Astrocyte of the cerebellum (primary cell): Measurements from ENCODE around the gene IKZF3.
"Not testable (repeated sequence)": the region's sequence is repeated elsewhere in the genome, so short reads cannot be mapped to it uniquely, and the experiment has no call there.

ENCODE experiments used
- DNase-seq: peaks from one replicate; pipeline ENCODE4 v3.0.0-alpha.2; 2011; ENCODE audit warnings: low read depth
- H3K4me3 ChIP-seq: 2 replicates; pipeline ENCODE4 v1.5.1; 2011; ENCODE audit warnings: mild to moderate bottlenecking, low read depth, low read length, moderate library complexity
- in situ Hi-C: cut with HindIII; loops from 2 replicates; pipeline ENCODE4 v1.10.0; 2017; ENCODE audit warnings: low sequenced_read_pairs
- TF ChIP-seq, protein P1 (sequence below): IDR thresholded peaks from 2 replicates; pipeline ENCODE4 v1.5.1; 2012; ENCODE audit warnings: low read length, low read depth, moderate library complexity, mild to moderate bottlenecking; ENCODE audit errors: missing control alignments

Gene IKZF3

DNA sequence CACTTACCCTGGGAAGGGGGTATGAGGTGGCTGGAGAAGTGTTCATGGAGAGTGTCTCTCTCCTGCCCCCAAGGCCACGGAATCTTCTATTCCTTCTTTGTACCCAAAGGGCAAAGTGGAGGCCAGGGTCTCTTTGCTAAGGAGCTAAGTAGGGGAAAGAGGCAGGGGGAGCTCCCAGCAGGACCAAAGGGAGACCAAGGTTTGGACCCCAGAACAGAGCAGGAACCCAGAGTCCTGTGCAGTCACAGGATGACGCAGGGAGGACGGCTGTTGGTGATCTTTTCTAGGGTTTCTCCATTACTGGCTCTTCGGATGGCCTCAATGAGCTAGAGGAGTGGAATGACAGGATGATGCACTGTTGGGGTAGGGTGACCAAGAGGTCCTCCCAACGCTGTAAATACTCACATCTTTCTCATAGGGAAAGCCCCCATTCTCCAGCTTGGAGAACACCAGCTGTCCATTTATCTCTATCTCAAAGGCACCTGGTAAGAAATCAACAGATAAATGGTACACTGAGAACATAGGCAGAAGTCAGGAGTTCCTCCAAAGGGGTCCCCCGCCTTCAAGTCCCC lies 134.7 kb downstream of the IKZF3 start:
- no peak for DNase-seq
- in situ Hi-C loops = no loop called here
- TF ChIP-seq, protein P1, sequence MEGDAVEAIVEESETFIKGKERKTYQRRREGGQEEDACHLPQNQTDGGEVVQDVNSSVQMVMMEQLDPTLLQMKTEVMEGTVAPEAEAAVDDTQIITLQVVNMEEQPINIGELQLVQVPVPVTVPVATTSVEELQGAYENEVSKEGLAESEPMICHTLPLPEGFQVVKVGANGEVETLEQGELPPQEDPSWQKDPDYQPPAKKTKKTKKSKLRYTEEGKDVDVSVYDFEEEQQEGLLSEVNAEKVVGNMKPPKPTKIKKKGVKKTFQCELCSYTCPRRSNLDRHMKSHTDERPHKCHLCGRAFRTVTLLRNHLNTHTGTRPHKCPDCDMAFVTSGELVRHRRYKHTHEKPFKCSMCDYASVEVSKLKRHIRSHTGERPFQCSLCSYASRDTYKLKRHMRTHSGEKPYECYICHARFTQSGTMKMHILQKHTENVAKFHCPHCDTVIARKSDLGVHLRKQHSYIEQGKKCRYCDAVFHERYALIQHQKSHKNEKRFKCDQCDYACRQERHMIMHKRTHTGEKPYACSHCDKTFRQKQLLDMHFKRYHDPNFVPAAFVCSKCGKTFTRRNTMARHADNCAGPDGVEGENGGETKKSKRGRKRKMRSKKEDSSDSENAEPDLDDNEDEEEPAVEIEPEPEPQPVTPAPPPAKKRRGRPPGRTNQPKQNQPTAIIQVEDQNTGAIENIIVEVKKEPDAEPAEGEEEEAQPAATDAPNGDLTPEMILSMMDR = no peak
- H3K4me3 ChIP-seq = peak overlapping the region; percentile 81

DNA sequence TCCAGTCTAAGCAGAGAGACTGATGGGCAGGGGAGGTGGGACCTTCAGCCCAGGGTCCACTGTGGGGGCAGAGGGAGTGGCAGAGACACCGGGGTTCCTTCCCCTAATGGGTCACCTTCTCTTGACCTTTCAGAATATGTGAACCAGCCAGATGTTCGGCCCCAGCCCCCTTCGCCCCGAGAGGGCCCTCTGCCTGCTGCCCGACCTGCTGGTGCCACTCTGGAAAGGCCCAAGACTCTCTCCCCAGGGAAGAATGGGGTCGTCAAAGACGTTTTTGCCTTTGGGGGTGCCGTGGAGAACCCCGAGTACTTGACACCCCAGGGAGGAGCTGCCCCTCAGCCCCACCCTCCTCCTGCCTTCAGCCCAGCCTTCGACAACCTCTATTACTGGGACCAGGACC lies 136.6 kb downstream of the IKZF3 start:
- H3K4me3 ChIP-seq = no peak overlapping the region
- in situ Hi-C loops = no loop called here
- TF ChIP-seq, protein P1 = no peak
- DNase-seq = no peak

DNA sequence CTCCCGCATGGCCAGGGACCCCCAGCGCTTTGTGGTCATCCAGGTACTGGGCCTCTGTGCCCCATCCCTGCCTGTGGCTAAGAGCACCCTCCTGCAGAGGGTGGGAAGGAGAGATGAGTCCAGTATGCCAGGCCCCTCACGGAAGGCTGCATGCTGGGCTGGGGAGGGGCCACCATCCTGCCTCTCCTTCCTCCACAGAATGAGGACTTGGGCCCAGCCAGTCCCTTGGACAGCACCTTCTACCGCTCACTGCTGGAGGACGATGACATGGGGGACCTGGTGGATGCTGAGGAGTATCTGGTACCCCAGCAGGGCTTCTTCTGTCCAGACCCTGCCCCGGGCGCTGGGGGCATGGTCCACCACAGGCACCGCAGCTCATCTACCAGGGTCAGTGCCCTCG lies 137.5 kb downstream of the IKZF3 start:
- H3K4me3 ChIP-seq = no peak overlapping the region
- DNase-seq = no peak
- in situ Hi-C loops = no loop called here
- TF ChIP-seq, protein P1 = no peak

DNA sequence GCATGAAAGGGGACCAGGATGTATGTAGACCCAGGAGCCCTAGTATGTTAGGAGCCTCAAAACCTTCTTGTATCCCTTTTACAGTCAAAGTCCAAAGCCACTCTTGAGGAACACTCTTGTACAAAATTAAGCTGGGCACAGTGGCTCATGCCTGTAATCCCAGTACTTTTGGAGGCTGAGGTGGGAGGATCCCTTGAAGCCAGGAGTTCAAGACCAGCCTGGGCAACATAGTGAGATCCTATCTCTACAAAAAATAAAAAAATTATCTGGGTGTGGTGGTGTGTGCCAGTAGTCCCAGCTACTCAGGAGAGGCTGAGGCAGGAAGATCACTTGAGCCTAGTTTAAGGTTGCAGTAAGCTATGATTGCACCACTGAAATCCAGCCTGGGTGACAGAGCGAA lies 138.2 kb downstream of the IKZF3 start:
- H3K4me3 ChIP-seq, in situ Hi-C loops, DNase-seq: not testable (repeated sequence)

DNA sequence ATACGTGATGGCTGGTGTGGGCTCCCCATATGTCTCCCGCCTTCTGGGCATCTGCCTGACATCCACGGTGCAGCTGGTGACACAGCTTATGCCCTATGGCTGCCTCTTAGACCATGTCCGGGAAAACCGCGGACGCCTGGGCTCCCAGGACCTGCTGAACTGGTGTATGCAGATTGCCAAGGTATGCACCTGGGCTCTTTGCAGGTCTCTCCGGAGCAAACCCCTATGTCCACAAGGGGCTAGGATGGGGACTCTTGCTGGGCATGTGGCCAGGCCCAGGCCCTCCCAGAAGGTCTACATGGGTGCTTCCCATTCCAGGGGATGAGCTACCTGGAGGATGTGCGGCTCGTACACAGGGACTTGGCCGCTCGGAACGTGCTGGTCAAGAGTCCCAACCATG lies 139.4 kb downstream of the IKZF3 start:
- TF ChIP-seq, protein P1 = no peak
- in situ Hi-C loops = no loop called here
- no peak overlapping the region for H3K4me3 ChIP-seq
- DNase-seq = no peak

DNA sequence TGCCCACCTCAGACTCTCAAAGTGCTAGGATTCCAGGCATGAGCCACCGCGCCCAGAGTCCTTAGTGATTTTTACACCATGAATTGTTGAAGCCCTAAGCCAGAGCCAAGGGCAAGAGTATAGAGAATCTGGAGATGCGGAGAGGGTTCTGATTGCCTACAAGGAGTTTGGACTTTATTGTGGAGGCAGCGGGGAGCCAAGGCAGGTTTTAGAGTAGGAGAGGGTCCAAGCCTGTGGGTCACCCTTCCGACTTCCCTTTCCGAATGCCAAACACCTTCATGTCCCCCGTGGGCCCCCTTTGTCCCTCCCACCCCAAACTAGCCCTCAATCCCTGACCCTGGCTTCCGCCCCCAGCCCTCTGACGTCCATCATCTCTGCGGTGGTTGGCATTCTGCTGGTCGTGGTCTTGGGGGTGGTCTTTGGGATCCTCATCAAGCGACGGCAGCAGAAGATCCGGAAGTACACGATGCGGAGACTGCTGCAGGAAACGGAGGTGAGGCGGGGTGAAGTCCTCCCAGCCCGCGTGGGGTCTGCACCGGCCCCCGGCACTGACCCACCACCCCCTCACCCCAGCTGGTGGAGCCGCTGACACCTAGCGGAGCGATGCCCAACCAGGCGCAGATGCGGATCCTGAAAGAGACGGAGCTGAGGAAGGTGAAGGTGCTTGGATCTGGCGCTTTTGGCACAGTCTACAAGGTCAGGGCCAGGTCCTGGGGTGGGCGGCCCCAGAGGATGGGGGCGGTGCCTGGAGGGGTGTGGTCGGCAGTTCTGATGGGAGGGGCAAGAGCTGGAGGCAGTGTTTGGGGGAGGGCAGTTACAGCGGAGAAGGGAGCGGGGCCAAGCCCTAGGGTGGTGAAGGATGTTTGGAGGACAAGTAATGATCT lies 140.9 kb downstream of the IKZF3 start:
- TF ChIP-seq, protein P1 = no peak
- no peak for DNase-seq
- in situ Hi-C loops = no loop called here
- no peak overlapping the region for H3K4me3 ChIP-seq

DNA sequence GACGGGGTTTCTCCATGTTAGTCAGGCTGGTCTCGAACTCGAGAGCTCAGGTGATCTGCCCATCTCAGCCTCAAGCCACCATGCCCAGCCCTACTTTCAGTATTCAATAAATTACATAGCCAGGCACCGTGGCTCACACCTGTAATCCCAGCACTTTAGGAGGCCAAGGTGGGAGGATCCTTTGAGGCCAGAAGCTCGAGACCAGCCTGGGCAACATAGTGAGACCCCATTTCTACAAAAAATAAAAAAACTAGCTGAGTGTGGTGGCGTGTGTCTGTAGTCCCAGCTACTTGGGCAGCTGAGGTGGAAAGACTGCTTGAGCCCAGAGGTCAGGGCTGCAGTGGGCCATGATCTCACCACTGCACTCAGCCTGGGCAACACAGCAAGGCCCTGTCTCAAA lies 142.0 kb downstream of the IKZF3 start:
- no peak overlapping the region for H3K4me3 ChIP-seq
- no peak for DNase-seq
- TF ChIP-seq, protein P1 = no peak
- in situ Hi-C loops = no loop called here
